NB4 (cell line): Measurements from ENCODE around the gene CASTOR1.

Source experiments
- CTCF ChIP-seq: IDR thresholded peaks from one replicate; pipeline ENCODE4 v1.5.1; 2012; ENCODE audit warnings: low read depth, low read length
- MAX ChIP-seq: IDR thresholded peaks from 2 replicates; pipeline ENCODE4 v1.6.1; 2011; ENCODE audit warnings: low read depth, low read length
- MYC ChIP-seq: IDR thresholded peaks from 2 replicates; pipeline ENCODE4 v1.6.1; 2011; ENCODE audit warnings: low read depth, low read length
- POLR2A ChIP-seq: IDR thresholded peaks from 2 replicates; pipeline ENCODE4 v1.6.1; 2011; ENCODE audit warnings: mild to moderate bottlenecking; ENCODE audit not compliant: insufficient read length; ENCODE audit errors: extremely low read depth

- TF ChIP-seq POLR2A (no peak), CTCF (no peak), MAX (no peak), MYC (no peak)
These were observed 18.8 kb upstream of the CASTOR1 start for GRCh38 chr22:30308093-30308492.
